Neural cell (in vitro differentiated cells): ENCODE data around the gene OR8B4.

ENCODE experiments used
- CTCF ChIP-seq: fragments of 450-650 bp; IDR thresholded peaks from 2 replicates; pipeline ENCODE4 v1.5.1; 2014; ENCODE audit warnings: antibody characterized with exemption, mild to moderate bottlenecking, moderate library complexity; ENCODE audit not compliant: poor library complexity, severe bottlenecking
- EP300 ChIP-seq: fragments of 450-650 bp; conservative IDR thresholded peaks from 2 replicates; pipeline ENCODE4 v1.6.1; 2014; ENCODE audit warnings: antibody characterized with exemption, mild to moderate bottlenecking, moderate library complexity; ENCODE audit not compliant: poor library complexity, severe bottlenecking
- EZH2 ChIP-seq: fragments of 200-600, 300-800 bp; shearing (Covaris generic), sonication (generic); IDR thresholded peaks from 2 replicates; pipeline ENCODE4 v1.6.1; 2014; ENCODE audit warnings: antibody characterized with exemption, low read length, borderline replicate concordance, mild to moderate bottlenecking; ENCODE audit not compliant: insufficient read depth, poor library complexity, severe bottlenecking
- POLR2AphosphoS5 ChIP-seq: IDR thresholded peaks from 2 replicates; pipeline ENCODE4 v1.6.1; 2012
- SMC3 ChIP-seq: fragments of 450-650 bp; conservative IDR thresholded peaks from 2 replicates; pipeline ENCODE4 v1.6.1; 2014; ENCODE audit warnings: antibody characterized with exemption, mild to moderate bottlenecking, moderate library complexity; ENCODE audit not compliant: poor library complexity

- TF ChIP-seq EZH2 (no peak), CTCF (no peak), EP300 (no peak), POLR2AphosphoS5 (no peak), SMC3 (no peak)
These were observed 38.7 kb upstream of the OR8B4 start for GRCh38 chr11:124463324-124463723.
